Activated T-cell treated with anti-CD3 and anti-CD28 coated beads, Interleukin-2, amount 50 U/mL, for 24 hours (primary cell): ENCODE results near the gene ATP5MG.
A peak's percentile ranks its signal among the peaks of the same experiment; 100 is the strongest.

Source experiments
- DNase-seq: peaks from one replicate; pipeline ENCODE4 v3.0.0-alpha.2; 2020
- H3K27ac Mint-ChIP-seq: 2 replicates; pipeline ENCODE4 v1.8.0; 2020; ENCODE audit warnings: mild to moderate bottlenecking, mixed read lengths
- H3K27me3 Mint-ChIP-seq: 2 replicates; pipeline ENCODE4 v1.8.0; 2020; ENCODE audit warnings: mixed read lengths
- H3K36me3 Mint-ChIP-seq: 2 replicates; pipeline ENCODE4 v1.8.0; 2020; ENCODE audit warnings: low read depth, mixed read lengths
- H3K4me1 Mint-ChIP-seq: 2 replicates; pipeline ENCODE4 v1.8.0; 2020; ENCODE audit warnings: low read depth, mixed read lengths
- H3K4me3 Mint-ChIP-seq: 2 replicates; pipeline ENCODE4 v1.8.0; 2020; ENCODE audit warnings: mild to moderate bottlenecking, moderate library complexity, mixed read lengths
- H3K9me3 Mint-ChIP-seq: 2 replicates; pipeline ENCODE4 v1.8.0; 2020; ENCODE audit warnings: mixed read lengths

Gene ATP5MG

DNA sequence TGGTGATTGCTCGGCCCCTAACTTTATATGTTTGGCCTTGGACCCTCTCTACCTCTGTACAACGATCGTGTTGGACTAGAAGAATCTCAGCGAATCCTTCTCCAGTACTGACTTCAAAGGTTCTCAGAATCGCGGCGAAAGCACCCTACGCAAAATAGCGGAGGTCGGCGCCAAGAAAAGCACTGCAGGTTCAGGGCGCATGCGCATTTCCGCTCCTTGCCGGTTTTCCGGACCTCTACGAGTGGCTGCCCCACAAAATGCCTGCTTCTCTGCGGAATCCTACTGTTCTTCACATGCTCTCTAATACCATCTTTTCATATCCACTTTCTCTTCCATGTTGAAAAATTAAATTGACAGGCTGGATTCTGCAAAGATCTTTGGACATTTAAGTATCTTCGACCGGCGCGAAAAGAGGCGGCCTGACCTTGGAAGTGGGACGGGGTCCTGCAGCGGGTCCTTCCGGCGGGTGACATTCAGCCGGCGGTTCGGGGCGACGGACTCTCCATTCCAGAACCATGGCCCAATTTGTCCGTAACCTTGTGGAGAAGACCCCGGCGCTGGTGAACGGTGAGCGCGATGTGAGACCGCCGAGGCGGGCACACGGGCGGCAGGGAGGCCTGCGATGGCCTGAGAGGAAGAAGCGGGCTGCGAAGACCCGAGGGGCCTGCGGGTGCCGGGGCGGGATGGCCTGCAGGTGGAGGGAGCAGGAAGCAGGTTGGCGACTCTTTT, at the start of gene ATP5MG:
Gene ATP5MG (plus strand): TSS at position 456 of the 729 bp plus-strand sequence. CDS start 60 bp downstream, at position 516.
- Mint-ChIP-seq H3K27ac (peak within 1 kb of the TSS; percentile 99), H3K36me3 (peaks cover 91% of the 10 kb centered on the region), H3K4me3 (peak within 1 kb of the TSS; percentile 95), H3K4me1 (peaks cover 74% of the 10 kb centered on the region), H3K27me3 (no peaks in the 10 kb centered on the region), H3K9me3 (no peaks in the 10 kb centered on the region)
- DNase-seq, result peak; percentile 90

DNA sequence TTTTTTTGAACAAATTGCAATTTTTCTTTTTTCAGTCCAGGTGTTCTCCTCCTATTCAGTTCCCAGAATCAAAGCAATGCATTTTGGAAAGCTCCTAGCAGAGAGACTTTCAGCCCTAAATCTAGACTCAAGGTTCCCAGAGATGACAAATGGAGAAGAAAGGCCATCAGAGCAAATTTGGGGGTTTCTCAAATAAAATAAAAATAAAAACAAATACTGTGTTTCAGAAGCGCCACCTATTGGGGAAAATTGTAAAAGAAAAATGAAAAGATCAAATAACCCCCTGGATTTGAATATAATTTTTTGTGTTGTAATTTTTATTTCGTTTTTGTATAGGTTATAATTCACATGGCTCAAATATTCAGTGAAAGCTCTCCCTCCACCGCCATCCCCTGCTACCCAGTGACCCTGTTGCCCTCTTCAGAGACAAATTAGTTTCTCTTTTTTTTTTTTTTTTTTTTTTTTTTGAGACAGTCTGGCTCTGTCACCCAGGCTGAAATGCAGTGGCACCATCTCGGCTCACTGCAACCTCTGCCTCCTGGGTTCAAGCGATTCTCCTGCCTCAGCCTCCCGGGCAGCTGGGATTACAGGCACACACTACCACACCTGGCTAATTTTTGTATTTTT, 48.2 kb upstream of the ATP5MG start:
- H3K27ac Mint-ChIP-seq, result peak overlapping the region; percentile 92
- no peaks in the 10 kb centered on the region for H3K27me3 Mint-ChIP-seq
- H3K36me3 Mint-ChIP-seq, result peaks cover 67% of the 10 kb centered on the region
- H3K4me3 Mint-ChIP-seq, result no peak overlapping the region
- H3K4me1 Mint-ChIP-seq, result peaks cover 29% of the 10 kb centered on the region
- no peaks in the 10 kb centered on the region for H3K9me3 Mint-ChIP-seq
- DNase-seq, result no peak

- Mint-ChIP-seq H3K4me1 (peaks cover 45% of the 10 kb centered on the region), H3K36me3 (peaks cover 50% of the 10 kb centered on the region), H3K4me3 (no peak overlapping the region), H3K9me3 (no peaks in the 10 kb centered on the region), H3K27ac (no peak overlapping the region), H3K27me3 (no peaks in the 10 kb centered on the region)
- no peak for DNase-seq
Observed at GRCh38 chr11:118358071-118358470, 43.3 kb upstream of the ATP5MG start.

- Mint-ChIP-seq H3K27ac (peak within 1 kb of the TSS; percentile 98), H3K4me1 (peaks cover 52% of the 10 kb centered on the region), H3K36me3 (peaks cover 49% of the 10 kb centered on the region), H3K4me3 (peak within 1 kb of the TSS; percentile 96), H3K27me3 (no peaks in the 10 kb centered on the region), H3K9me3 (no peaks in the 10 kb centered on the region)
- peak; percentile 98 for DNase-seq
Observed at GRCh38 chr11:118359295-118359958, 42.0 kb upstream of the ATP5MG start, which contains the start of gene UBE4A. Gene UBE4A (plus strand): TSS chr11:118359600. CDS start chr11:118365081, 5,481 bp downstream.

DNA sequence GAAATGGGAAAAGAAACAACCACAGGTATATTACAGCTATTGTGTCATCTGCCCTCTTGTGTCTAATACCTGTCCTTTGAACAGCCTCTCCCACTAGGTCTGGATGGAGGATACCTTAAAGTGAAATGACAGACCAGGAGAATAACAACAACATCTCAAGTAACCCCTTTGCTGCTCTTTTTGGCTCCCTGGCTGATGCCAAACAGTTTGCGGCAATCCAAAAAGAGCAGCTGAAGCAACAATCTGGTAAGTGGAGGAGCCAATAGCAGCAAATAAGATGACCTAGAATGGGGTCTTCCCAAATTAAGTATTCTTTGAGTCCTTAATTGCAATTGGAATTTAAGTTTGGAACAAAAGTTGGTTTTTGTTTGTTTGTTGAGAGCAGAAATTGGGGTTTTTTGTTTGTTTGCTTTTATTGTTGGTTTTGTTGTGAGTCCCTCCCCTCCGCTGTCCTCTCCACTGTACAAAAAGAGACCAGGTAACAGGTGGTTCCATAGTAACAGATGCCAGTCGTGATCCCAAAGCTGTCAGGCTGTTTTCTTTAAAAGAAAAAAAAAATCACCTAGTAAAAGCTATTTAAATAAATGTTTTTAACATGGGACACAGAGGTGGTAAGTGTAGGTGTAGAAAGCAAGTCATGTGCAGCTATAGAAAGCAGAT, 36.3 kb upstream of the ATP5MG start:
- Mint-ChIP-seq H3K9me3 (no peaks in the 10 kb centered on the region), H3K27me3 (no peaks in the 10 kb centered on the region), H3K4me1 (peaks cover 43% of the 10 kb centered on the region), H3K27ac (peak overlapping the region; percentile 53), H3K4me3 (no peak overlapping the region), H3K36me3 (peaks cover 91% of the 10 kb centered on the region)
- no peak for DNase-seq

DNA sequence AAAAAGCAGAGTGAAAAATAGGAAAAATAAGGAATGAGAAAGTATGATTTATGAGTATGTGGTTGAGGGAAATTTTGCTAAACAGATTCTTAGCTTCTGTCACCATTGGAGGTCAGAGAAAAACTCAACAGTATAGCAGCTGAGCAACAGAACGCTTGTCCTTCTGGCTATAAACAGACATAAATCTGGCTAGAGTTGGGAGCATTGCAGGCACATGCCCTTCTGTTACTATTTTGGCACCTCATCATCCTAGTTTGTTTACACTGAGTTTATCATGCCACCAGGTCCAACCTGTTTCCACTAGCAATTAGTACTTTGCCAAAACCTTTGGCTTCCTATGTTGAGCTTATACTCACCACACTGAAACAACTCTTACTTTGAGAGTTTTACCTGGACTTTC, 35.1 kb upstream of the ATP5MG start:
- peaks cover 98% of the 10 kb centered on the region for H3K36me3 Mint-ChIP-seq
- H3K27me3 Mint-ChIP-seq, result no peaks in the 10 kb centered on the region
- DNase-seq, result no peak
- H3K4me1 Mint-ChIP-seq, result peaks cover 33% of the 10 kb centered on the region
- H3K9me3 Mint-ChIP-seq, result no peaks in the 10 kb centered on the region
- peak overlapping the region; percentile 29 for H3K27ac Mint-ChIP-seq
- H3K4me3 Mint-ChIP-seq, result no peak overlapping the region

- Mint-ChIP-seq H3K4me3 (no peak overlapping the region), H3K36me3 (peaks cover 99% of the 10 kb centered on the region), H3K27me3 (no peaks in the 10 kb centered on the region), H3K9me3 (no peaks in the 10 kb centered on the region), H3K27ac (no peak overlapping the region), H3K4me1 (peaks cover 4% of the 10 kb centered on the region)
- DNase-seq, result no peak
Observed at GRCh38 chr11:118370774-118371173, 30.6 kb upstream of the ATP5MG start.

GRCh38 chr11:118373263-118373662, 28.1 kb upstream of the ATP5MG start:
- DNase-seq, result no peak
- peaks cover 100% of the 10 kb centered on the region for H3K36me3 Mint-ChIP-seq
- H3K4me3 Mint-ChIP-seq, result no peak overlapping the region
- H3K27me3 Mint-ChIP-seq, result no peaks in the 10 kb centered on the region
- no peaks in the 10 kb centered on the region for H3K9me3 Mint-ChIP-seq
- H3K4me1 Mint-ChIP-seq, result peaks cover 7% of the 10 kb centered on the region
- peak overlapping the region; percentile 69 for H3K27ac Mint-ChIP-seq

DNA sequence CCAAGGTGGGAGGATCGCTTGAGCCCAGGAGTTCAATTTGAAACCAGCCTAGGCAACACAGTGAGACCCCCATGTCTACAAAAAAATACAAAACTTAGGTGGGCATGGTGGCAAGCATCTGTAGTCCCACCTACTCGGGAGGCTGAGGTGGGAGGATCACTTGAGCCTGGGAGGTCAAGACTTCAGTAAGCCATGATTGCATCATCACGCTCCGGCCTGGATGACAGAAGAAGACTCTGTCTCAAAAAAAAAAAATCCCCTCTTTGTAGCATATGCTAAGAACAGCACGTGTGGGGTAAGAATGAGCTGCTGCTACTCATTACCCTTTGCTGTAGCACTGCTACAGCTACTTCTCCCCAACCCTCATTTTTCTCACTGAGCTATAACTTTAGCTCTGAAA, 27.5 kb upstream of the ATP5MG start:
- DNase-seq, result no peak
- no peaks in the 10 kb centered on the region for H3K27me3 Mint-ChIP-seq
- peaks cover 100% of the 10 kb centered on the region for H3K36me3 Mint-ChIP-seq
- peaks cover 7% of the 10 kb centered on the region for H3K4me1 Mint-ChIP-seq
- H3K27ac Mint-ChIP-seq, result peak overlapping the region; percentile 69
- no peaks in the 10 kb centered on the region for H3K9me3 Mint-ChIP-seq
- no peak overlapping the region for H3K4me3 Mint-ChIP-seq

GRCh38 chr11:118374729-118375128, 26.7 kb upstream of the ATP5MG start:
- no peaks in the 10 kb centered on the region for H3K27me3 Mint-ChIP-seq
- H3K4me1 Mint-ChIP-seq, result peaks cover 7% of the 10 kb centered on the region
- no peak for DNase-seq
- no peaks in the 10 kb centered on the region for H3K9me3 Mint-ChIP-seq
- H3K27ac Mint-ChIP-seq, result peak overlapping the region; percentile 69
- H3K4me3 Mint-ChIP-seq, result no peak overlapping the region
- peaks cover 100% of the 10 kb centered on the region for H3K36me3 Mint-ChIP-seq

DNA sequence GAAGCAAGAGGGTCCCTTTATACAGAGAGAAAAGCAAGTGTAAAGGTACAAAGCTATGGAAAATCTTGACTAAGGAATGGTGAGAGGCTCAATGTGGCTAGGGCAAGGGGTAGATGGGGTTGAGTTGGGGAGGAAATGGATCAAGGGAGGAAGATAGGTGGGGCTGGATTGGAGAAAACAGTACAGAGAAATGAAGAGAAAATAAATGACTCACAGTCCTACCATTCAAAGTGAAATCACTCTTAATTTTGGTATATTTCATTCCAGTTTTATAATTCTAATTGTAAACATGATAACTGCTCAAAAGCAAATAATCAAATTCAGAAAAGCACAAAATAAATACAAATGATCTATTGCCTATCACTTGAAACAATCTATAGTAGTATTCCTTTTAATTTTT, 25.4 kb upstream of the ATP5MG start:
- peaks cover 7% of the 10 kb centered on the region for H3K4me1 Mint-ChIP-seq
- no peaks in the 10 kb centered on the region for H3K27me3 Mint-ChIP-seq
- no peak overlapping the region for H3K4me3 Mint-ChIP-seq
- H3K27ac Mint-ChIP-seq, result peak overlapping the region; percentile 82
- no peak for DNase-seq
- no peaks in the 10 kb centered on the region for H3K9me3 Mint-ChIP-seq
- peaks cover 98% of the 10 kb centered on the region for H3K36me3 Mint-ChIP-seq

- H3K9me3 Mint-ChIP-seq, result no peaks in the 10 kb centered on the region
- no peak for DNase-seq
- peaks cover 7% of the 10 kb centered on the region for H3K4me1 Mint-ChIP-seq
- no peaks in the 10 kb centered on the region for H3K27me3 Mint-ChIP-seq
- peak overlapping the region; percentile 59 for H3K27ac Mint-ChIP-seq
- no peak overlapping the region for H3K4me3 Mint-ChIP-seq
- peaks cover 98% of the 10 kb centered on the region for H3K36me3 Mint-ChIP-seq
Observed at GRCh38 chr11:118379497-118379896, 21.9 kb upstream of the ATP5MG start.

DNA sequence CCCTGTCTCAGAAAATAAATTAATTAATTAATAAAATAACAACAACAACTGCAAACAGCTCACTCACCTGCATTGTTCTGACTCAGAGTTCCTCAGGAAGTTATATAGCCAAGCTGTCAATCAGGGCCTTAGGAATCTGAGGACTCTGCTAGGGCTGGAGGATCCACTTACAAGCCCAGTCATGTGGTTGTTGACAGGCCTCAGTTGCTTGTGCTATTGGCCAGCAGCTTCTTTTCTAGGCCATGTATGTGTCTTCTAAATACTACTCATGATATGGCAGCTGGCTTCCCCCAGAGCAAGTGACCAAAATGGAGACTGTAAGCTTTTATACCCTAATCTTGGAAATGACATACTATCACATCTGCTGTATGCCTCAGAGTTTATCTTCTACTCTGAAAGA, 20.8 kb upstream of the ATP5MG start:
- Mint-ChIP-seq H3K27ac (no peak overlapping the region), H3K36me3 (peaks cover 98% of the 10 kb centered on the region), H3K4me3 (no peak overlapping the region), H3K4me1 (peaks cover 7% of the 10 kb centered on the region), H3K9me3 (no peaks in the 10 kb centered on the region), H3K27me3 (no peaks in the 10 kb centered on the region)
- no peak for DNase-seq

DNA sequence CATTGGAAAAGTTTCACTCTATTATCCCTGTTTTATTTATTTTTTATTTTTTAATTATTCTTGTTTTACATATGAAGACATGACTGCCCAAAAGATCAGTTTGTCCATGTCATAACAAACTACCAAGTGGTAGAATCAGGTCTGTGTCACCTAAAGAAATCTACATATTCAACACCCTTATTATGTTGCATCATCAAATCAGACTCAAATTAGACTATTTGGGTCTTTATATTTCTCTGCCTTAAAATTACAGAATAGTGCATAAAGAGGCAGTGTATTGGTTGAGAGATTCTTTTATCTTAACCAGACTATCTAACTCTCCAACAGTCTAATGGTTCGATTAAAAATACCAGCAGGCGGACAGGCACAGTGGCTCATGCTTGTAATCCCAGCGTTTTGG, 18.5 kb upstream of the ATP5MG start:
- DNase-seq, result no peak
- Mint-ChIP-seq H3K36me3 (peaks cover 98% of the 10 kb centered on the region), H3K4me1 (no peaks in the 10 kb centered on the region), H3K27ac (peak overlapping the region; percentile 23), H3K4me3 (no peak overlapping the region), H3K9me3 (no peaks in the 10 kb centered on the region), H3K27me3 (no peaks in the 10 kb centered on the region)
